Fibroblast of lung (primary cell): ENCODE data around the gene HHAT. TPM values are rescaled to one million over a fixed set of nuclear protein-coding genes. Genes with fewer than 3 reads are reported as not detected.

Experiments
- DNase-seq, 2 donors: peaks; one replicate each; pipeline versions ENCODE4 v3.0.0 to v3.0.0-alpha.2; 2010; ENCODE audit warnings: low read depth in 2 of 2
- H2AFZ ChIP-seq: 2 replicates; pipeline ENCODE4 v1.5.1; 2012; ENCODE audit warnings: low read length, control low read depth, inconsistent platforms
- H3K27ac ChIP-seq: 2 replicates; pipeline ENCODE4 v1.5.1; 2011; ENCODE audit warnings: low read length, control low read depth; ENCODE audit not compliant: insufficient read depth
- H3K27me3 ChIP-seq: 2 replicates; pipeline ENCODE4 v1.5.1; 2011; ENCODE audit warnings: mild to moderate bottlenecking, low read length; ENCODE audit not compliant: control insufficient read depth, insufficient read depth
- H3K36me3 ChIP-seq: 2 replicates; pipeline ENCODE4 v1.5.1; 2011; ENCODE audit warnings: low read length; ENCODE audit not compliant: control insufficient read depth, insufficient read depth
- H3K4me1 ChIP-seq: 2 replicates; pipeline ENCODE4 v1.5.1; 2011; ENCODE audit warnings: low read length; ENCODE audit not compliant: control insufficient read depth, insufficient read depth; ENCODE audit errors: extremely low read depth
- H3K4me2 ChIP-seq: 2 replicates; pipeline ENCODE4 v1.5.1; 2011; ENCODE audit warnings: low read length, control low read depth; ENCODE audit not compliant: insufficient read depth; ENCODE audit errors: extremely low read depth
- H3K4me3 ChIP-seq, 4 experiments: fragments of 200-600 bp in 1 of 4; sonication (generic) in 1 of 4; replicated peaks in 1 of 4; 2 replicates each; pipeline ENCODE4 v1.5.1; 2011 to 2016; ENCODE audit warnings: low read length in 4 of 4, low read depth in 3 of 4, mild to moderate bottlenecking in 3 of 4, control low read depth in 2 of 4, inconsistent platforms in 1 of 4, mixed read lengths in 1 of 4; ENCODE audit not compliant: insufficient read depth in 1 of 4; ENCODE audit errors: control extremely low read depth in 1 of 4
- H3K79me2 ChIP-seq: 2 replicates; pipeline ENCODE4 v1.5.1; 2012; ENCODE audit warnings: mild to moderate bottlenecking, low read length, inconsistent platforms; ENCODE audit not compliant: control insufficient read depth, insufficient read depth
- H3K9ac ChIP-seq: 2 replicates; pipeline ENCODE4 v1.5.1; 2011; ENCODE audit warnings: mild to moderate bottlenecking, low read length, control low read depth; ENCODE audit not compliant: insufficient read depth
- H3K9me3 ChIP-seq: 2 replicates; pipeline ENCODE4 v1.5.1; 2012; ENCODE audit warnings: low read depth, low read length; ENCODE audit not compliant: control insufficient read depth, insufficient read depth
- H4K20me1 ChIP-seq: 2 replicates; pipeline ENCODE4 v1.5.1; 2011; ENCODE audit warnings: low read length; ENCODE audit not compliant: control insufficient read depth, insufficient read depth; ENCODE audit errors: extremely low read depth
- CTCF ChIP-seq, 2 donors: IDR thresholded peaks in 1 of 2; conservative IDR thresholded peaks in 1 of 2; 1 replicate in 1 of 2; 2 replicates in 1 of 2; pipeline ENCODE4 v1.5.1; 2011 to 2012; ENCODE audit warnings: low read length in 2 of 2, control low read depth in 1 of 2, inconsistent platforms in 1 of 2, low read depth in 1 of 2, mild to moderate bottlenecking in 1 of 2
- EZH2 ChIP-seq: IDR thresholded peaks from 2 replicates; pipeline ENCODE4 v1.5.1; 2012; ENCODE audit warnings: low read length, control low read depth, mild to moderate bottlenecking; ENCODE audit errors: missing control alignments
- polyA plus RNA-seq, 2 donors: library from polyadenylated mRNA; depleted of rRNA in 1 of 2; stranded (reverse) in 1 of 2; unstranded in 1 of 2; fragments of >200 nt; gene quantifications; 2 replicates each; pipeline ENCODE4 v1.2.1, GENCODE V29; 2011 to 2012; ENCODE audit warnings: missing spikeins in 1 of 2
- total RNA-seq: library from RNA; depleted of rRNA; stranded (reverse); fragments of >200 nt; gene quantifications from 2 replicates; pipeline ENCODE4 v1.2.1, GENCODE V29; 2014

HHAT gene
- total and polyA plus RNA-seq, 2 donors (not counting 1 experiment from before 2014, with no cell fraction given): 3.6 to 4.8 TPM

GRCh38 chr1:210340311-210340710, 11.6 kb downstream of the HHAT start:
- no peak for TF ChIP-seq CTCF (conservative IDR thresholded peaks at IDR 0.05 in 1 of 2, IDR thresholded peaks at IDR 0.05 in 1 of 2; ENCODE audit: low read depth in 1 of 2, low read length in 2 of 2)
- TF ChIP-seq EZH2: no peak
- no peaks in the 10 kb centered on the region for H3K79me2 ChIP-seq
- H3K36me3 ChIP-seq: no peaks in the 10 kb centered on the region
- no peaks in the 10 kb centered on the region for H4K20me1 ChIP-seq
- H3K27ac ChIP-seq: no peak overlapping the region
- no peak overlapping the region for H3K4me2 ChIP-seq
- H2AFZ ChIP-seq: no peak overlapping the region
- no peak overlapping the region for H3K4me3 ChIP-seq
- no peaks in the 10 kb centered on the region for H3K27me3 ChIP-seq
- H3K9me3 ChIP-seq: no peaks in the 10 kb centered on the region
- H3K9ac ChIP-seq: no peak overlapping the region
- peaks cover 2% of the 10 kb centered on the region for H3K4me1 ChIP-seq
- DNase-seq: no peak

DNA sequence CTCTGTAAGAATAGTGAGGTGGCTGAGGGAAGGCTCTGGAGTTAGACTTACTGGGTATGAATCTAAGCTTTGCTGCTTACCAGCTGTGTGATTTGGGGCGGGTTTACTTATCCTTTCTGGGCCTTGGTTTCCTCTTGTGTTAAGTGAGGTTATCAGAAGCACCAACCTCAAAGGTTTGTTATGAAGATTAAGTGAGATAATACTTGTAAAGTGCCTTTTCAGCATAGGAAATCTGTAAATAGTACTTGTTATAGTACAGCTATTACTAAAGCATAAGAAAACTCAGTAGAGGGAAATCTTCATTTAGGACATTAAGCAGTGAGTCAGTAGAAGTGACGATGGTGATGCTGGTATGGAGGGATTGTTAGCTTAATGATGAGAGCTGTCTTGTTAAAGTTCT, 12.1 kb downstream of the HHAT start:
- H3K4me2 ChIP-seq: no peak overlapping the region
- H4K20me1 ChIP-seq: no peaks in the 10 kb centered on the region
- no peaks in the 10 kb centered on the region for H3K27me3 ChIP-seq
- H2AFZ ChIP-seq: no peak overlapping the region
- H3K9me3 ChIP-seq: no peaks in the 10 kb centered on the region
- no peak for DNase-seq
- TF ChIP-seq EZH2 (no peak), CTCF (conservative IDR thresholded peaks at IDR 0.05 in 1 of 2, IDR thresholded peaks at IDR 0.05 in 1 of 2; ENCODE audit: low read depth in 1 of 2, low read length in 2 of 2) (no peak)
- H3K79me2 ChIP-seq: no peaks in the 10 kb centered on the region
- H3K27ac ChIP-seq: no peak overlapping the region
- no peak overlapping the region for H3K4me3 ChIP-seq
- H3K4me1 ChIP-seq: peaks cover 2% of the 10 kb centered on the region
- no peaks in the 10 kb centered on the region for H3K36me3 ChIP-seq
- H3K9ac ChIP-seq: no peak overlapping the region

GRCh38 chr1:210342986-210343780, 14.5 kb downstream of the HHAT start:
- Histone ChIP-seq H3K4me1 (peaks cover 2% of the 10 kb centered on the region), H3K79me2 (no peaks in the 10 kb centered on the region), H3K27ac (no peak overlapping the region), H4K20me1 (no peaks in the 10 kb centered on the region), H3K9me3 (no peaks in the 10 kb centered on the region), H3K4me3 (peak overlapping the region; percentile 24 to 48 (median 31)), H2AFZ (peak overlapping the region; percentile 85), H3K9ac (no peak overlapping the region), H3K27me3 (no peaks in the 10 kb centered on the region), H3K4me2 (peak overlapping the region; percentile 97), H3K36me3 (no peaks in the 10 kb centered on the region)
- TF ChIP-seq CTCF (conservative IDR thresholded peaks at IDR 0.05 in 1 of 2, IDR thresholded peaks at IDR 0.05 in 1 of 2; ENCODE audit: low read depth in 1 of 2, low read length in 2 of 2) (no peak), EZH2 (no peak)
- DNase-seq: no peak
